A549 (cell line): ENCODE measurements around the gene UBE2B. TPM values are rescaled to one million over a fixed set of nuclear protein-coding genes. Genes with fewer than 3 reads are reported as not detected.
"Not testable (repeated sequence)": the region's sequence is repeated elsewhere in the genome, so short reads cannot be mapped to it uniquely, and the experiment has no call there.

Experiments
- ATAC-seq, 2 experiments: fragments of 200-7000 bp in 1 of 2; fragments of >200 bp in 1 of 2; cut with Nextera tagmentation in 1 of 2; cut with Tn5 transposase in 1 of 2; 3 replicates each; pipeline versions ENCODE4 v1.8.0 to v1.9.1; 2018 to 2020; ENCODE audit warnings: mild to moderate bottlenecking in 1 of 2, moderate library complexity in 1 of 2
- CTCF ChIA-PET: fragments of 300-600 bp; sonication (Branson Sonifier 250); formaldehyde crosslinking; extraction: SDS; loops from one replicate; lab custom pipeline; 2021; ENCODE audit warnings: antibody characterized with exemption, inconsistent platforms; lab: Yijun Ruan, JAX
- POLR2A ChIA-PET: fragments of 350-600 bp; formaldehyde crosslinking; extraction: SDS; loops from one replicate; lab custom pipeline; 2021; ENCODE audit warnings: antibody characterized with exemption, inconsistent platforms; lab: Yijun Ruan, JAX
- DNase-seq, 2 experiments: peaks; one replicate each; pipeline versions ENCODE4 v3.0.0 to v3.0.0-alpha.2; 2011 to 2016; ENCODE audit warnings: low read depth in 1 of 2, low spot score in 1 of 2
- FAIRE-seq: peaks from 2 replicates; lab custom pipeline; 2011; peaks lifted over from hg19 to GRCh38; lab: Jason Lieb, UNC
- H3K27ac ChIP-seq, 2 experiments: fragments of >200 bp; sonication (Bioruptor Twin); formaldehyde crosslinking; 3 replicates each; pipeline ENCODE4 v1.5.1; 2016 to 2017
- H3K4me1 ChIP-seq: fragments of >200 bp; sonication (Bioruptor Twin); formaldehyde crosslinking; 3 replicates; pipeline ENCODE4 v1.6.1; 2016
- H3K4me2 ChIP-seq: fragments of >200 bp; sonication (Bioruptor Twin); formaldehyde crosslinking; 3 replicates; pipeline ENCODE4 v1.6.1; 2016
- H3K4me3 ChIP-seq: fragments of >200 bp; sonication (Bioruptor Twin); formaldehyde crosslinking; 3 replicates; pipeline ENCODE4 v1.5.1; 2016
- H3K9me3 ChIP-seq: fragments of >200 bp; sonication (Bioruptor Twin); formaldehyde crosslinking; 3 replicates; pipeline ENCODE4 v1.6.1; 2016
- BCL3 ChIP-seq: fragments of >200 bp; sonication (Bioruptor Twin); formaldehyde crosslinking; IDR thresholded peaks from 3 replicates; pipeline ENCODE4 v1.6.1; 2016
- CBX2 ChIP-seq: fragments of 200-600 bp; sonication (generic); IDR thresholded peaks from 2 replicates; pipeline ENCODE4 v1.6.1; 2016; ENCODE audit warnings: low read depth, mild to moderate bottlenecking, borderline replicate concordance
- CHD4 ChIP-seq: fragments of 200-600 bp; sonication (generic); IDR thresholded peaks from 2 replicates; pipeline ENCODE4 v1.6.1; 2016; ENCODE audit warnings: antibody characterized with exemption, mild to moderate bottlenecking, borderline replicate concordance
- CTCF ChIP-seq: fragments of >200 bp; sonication (Bioruptor Twin); formaldehyde crosslinking; IDR thresholded peaks from 3 replicates; pipeline ENCODE4 v1.5.1; 2016
- ELK1 ChIP-seq: fragments of 150-350 bp; IDR thresholded peaks from 2 replicates; pipeline ENCODE4 v1.6.1; 2014; ENCODE audit warnings: low read depth, mild to moderate bottlenecking, low read length
- FOSL2 ChIP-seq, 2 experiments: fragments of 450-650 bp in 1 of 2; fragments of >200 bp in 1 of 2; sonication (Bioruptor Twin) in 1 of 2; formaldehyde crosslinking; IDR thresholded peaks; 2 replicates each; pipeline versions ENCODE4 v1.5.0 to v1.6.1; 2016 to 2020; ENCODE audit warnings: mild to moderate bottlenecking in 1 of 2, moderate library complexity in 1 of 2
- FOXS1 ChIP-seq: fragments of 250-450 bp; sonication (Bioruptor Pico); IDR thresholded peaks from 2 replicates; pipeline ENCODE4 v1.5.0; 2020; ENCODE audit warnings: mild to moderate bottlenecking, moderate library complexity
- HOXB13 ChIP-seq: fragments of 250-450 bp; sonication (Bioruptor Pico); IDR thresholded peaks from 2 replicates; pipeline ENCODE4 v1.5.0; 2020; ENCODE audit warnings: low read depth, mild to moderate bottlenecking, moderate library complexity
- JUNB ChIP-seq: fragments of >200 bp; sonication (Bioruptor Twin); formaldehyde crosslinking; IDR thresholded peaks from 2 replicates; pipeline ENCODE4 v1.6.1; 2016
- NPAS2 ChIP-seq: fragments of 250-450 bp; sonication (Bioruptor Pico); IDR thresholded peaks from 2 replicates; pipeline ENCODE4 v1.8.0; 2022; ENCODE audit warnings: mild to moderate bottlenecking, moderate library complexity, borderline replicate concordance
- RCOR1 ChIP-seq: fragments of 150-350 bp; IDR thresholded peaks from 2 replicates; pipeline ENCODE4 v1.6.1; 2014; ENCODE audit warnings: antibody characterized with exemption, low read length, low read depth
- RFX5 ChIP-seq: fragments of 450-650 bp; IDR thresholded peaks from 2 replicates; pipeline ENCODE4 v1.7.1; 2014; ENCODE audit warnings: antibody characterized with exemption, mild to moderate bottlenecking, moderate library complexity
- SMC3 ChIP-seq: fragments of >200 bp; sonication (Bioruptor Twin); formaldehyde crosslinking; IDR thresholded peaks from 3 replicates; pipeline ENCODE4 v1.6.1; 2018; ENCODE audit warnings: inconsistent platforms
- SREBF2 ChIP-seq: fragments of 450-650 bp; IDR thresholded peaks from 2 replicates; pipeline ENCODE4 v1.6.1; 2014; ENCODE audit warnings: mild to moderate bottlenecking, moderate library complexity
- ZC3H11A ChIP-seq: fragments of 450-650 bp; IDR thresholded peaks from 2 replicates; pipeline ENCODE4 v1.6.1; 2014; ENCODE audit warnings: antibody characterized with exemption, mild to moderate bottlenecking
- ZFP36 ChIP-seq: fragments of 450-650 bp; IDR thresholded peaks from 2 replicates; pipeline ENCODE4 v1.6.1; 2014; ENCODE audit warnings: borderline replicate concordance; ENCODE audit not compliant: partially characterized antibody
- ZSCAN20 ChIP-seq: fragments of 250-450 bp; sonication (Bioruptor Pico); IDR thresholded peaks from 2 replicates; pipeline ENCODE4 v1.8.0; 2022; ENCODE audit warnings: mild to moderate bottlenecking, moderate library complexity
- WGBS: methylation state at CpG from one replicate; pipeline ENCODE4 v1.1.6; 2017; ENCODE audit errors: missing lambda C conversion rate; 5-methylcytosine and 5-hydroxymethylcytosine counted together
- polyA plus RNA-seq, 4 experiments: library from polyadenylated mRNA; depleted of rRNA in 3 of 4; stranded (reverse); fragments of >200 nt; fragmentation: RNase III in 1 of 4; extraction: RNeasy Plus Mini Kit Qiagen cat#74134 plus additional on column Dnase treatment in 1 of 4; gene quantifications; 2 replicates in 3 of 4; 3 replicates in 1 of 4; pipeline ENCODE4 v1.2.3, GENCODE V29; 2011 to 2017

Gene UBE2B
- polyA plus RNA-seq, 2 of the 4 experiments (the other 2 are of a cell fraction) = 61.1 to 104 TPM

- TF ChIP-seq ZSCAN20 (no peak), ZFP36 (no peak), CBX2 (no peak), NPAS2 (CRISPR knock-in tag) (no peak), SMC3 (no peak), FOXS1 (CRISPR knock-in tag) (no peak)
- TF ChIP-seq, all 56 proteins: peak for 0
- Histone ChIP-seq H3K4me3 (no peak overlapping the region), H3K4me2 (no peak overlapping the region), H3K9me3 (peaks cover 46% of the 10 kb centered on the region), H3K27ac (no peak overlapping the region), H3K4me1 (no peaks in the 10 kb centered on the region)
- POLR2A ChIA-PET = interaction anchor here (0.7 kb wide), 1 partner anchor 54 kb away, joined by 3 read pairs; no protein-coding TSS in a partner anchor
- no peak for DNase-seq
- CTCF ChIA-PET = interaction anchor here (1.2 to 1.3 kb wide), 3 partner anchors 24 to 143 kb away, joined by 3 to 4 read pairs (median 3); partner anchors contain the start of gene CDKN2AIPNL
- ATAC-seq = no peak
- FAIRE-seq = no peak
Measured at GRCh38 chr5:134327327-134327726, 44.0 kb upstream of the UBE2B start.

GRCh38 chr5:134328619-134329018, 42.8 kb upstream of the UBE2B start:
- TF ChIP-seq FOXS1 (CRISPR knock-in tag) (no peak), CTCF (no peak), CHD4 (no peak)
- TF ChIP-seq, all 56 proteins: peak for 0
- DNase-seq = peak in 1 of 2 experiments; percentile 6
- H3K4me2 ChIP-seq = no peak overlapping the region
- no peak overlapping the region for H3K4me3 ChIP-seq
- no peaks in the 10 kb centered on the region for H3K4me1 ChIP-seq
- ATAC-seq = no peak
- CTCF ChIA-PET = no interaction called here
- 1% methylated on average over 2 of the region's 2 CpGs for WGBS
- H3K27ac ChIP-seq = no peak overlapping the region
- POLR2A ChIA-PET = no interaction called here
- H3K9me3 ChIP-seq = peaks cover 50% of the 10 kb centered on the region
- no peak for FAIRE-seq

GRCh38 chr5:134336833-134337232, 34.5 kb upstream of the UBE2B start:
- FAIRE-seq, H3K4me2 ChIP-seq, DNase-seq, H3K4me1 ChIP-seq, ATAC-seq, H3K4me3 ChIP-seq, H3K27ac ChIP-seq, POLR2A ChIA-PET: not testable (repeated sequence)
- 69% methylated on average over 4 of the region's 6 CpGs for WGBS
- H3K9me3 ChIP-seq = peaks cover 43% of the 10 kb centered on the region
- CTCF ChIA-PET = interaction anchor here (1.2 to 1.5 kb wide), 2 partner anchors 47 to 568 kb away, joined by 3 read pairs; partner anchors contain the start of gene PCBD2

GRCh38 chr5:134343500-134343899, 27.9 kb upstream of the UBE2B start:
- DNase-seq, FAIRE-seq, POLR2A ChIA-PET, H3K4me3 ChIP-seq, ATAC-seq, H3K27ac ChIP-seq, H3K9me3 ChIP-seq, H3K4me2 ChIP-seq, H3K4me1 ChIP-seq: not testable (repeated sequence)
- WGBS = 91% methylated on average over 3 of the region's 3 CpGs
- CTCF ChIA-PET = interaction anchor here (1.0 to 1.6 kb wide), 2 partner anchors 15 to 41 kb away, joined by 3 read pairs; no protein-coding TSS in a partner anchor

- H3K4me1 ChIP-seq, ATAC-seq, H3K27ac ChIP-seq, H3K4me2 ChIP-seq, POLR2A ChIA-PET, FAIRE-seq, H3K4me3 ChIP-seq, H3K9me3 ChIP-seq, DNase-seq, CTCF ChIA-PET: not testable (repeated sequence)
- WGBS = 97% methylated on average over 3 of the region's 3 CpGs
Measured at GRCh38 chr5:134345476-134345875, 25.9 kb upstream of the UBE2B start.

GRCh38 chr5:134345996-134346395, 25.4 kb upstream of the UBE2B start:
- ATAC-seq (no peak), FAIRE-seq (no peak), DNase-seq (no peak)
- TF ChIP-seq HOXB13 (CRISPR knock-in tag) (no peak), ZC3H11A (no peak), JUNB (no peak), BCL3 (no peak), RFX5 (no peak), FOSL2 (IDR thresholded peaks at IDR 0.05) (no peak), FOSL2 (CRISPR knock-in tag; IDR thresholded peaks at IDR 0.05) (no peak), RCOR1 (no peak), FOXS1 (CRISPR knock-in tag) (no peak), ZFP36 (no peak), ELK1 (no peak), SREBF2 (no peak)
- Histone ChIP-seq H3K4me2 (no peak overlapping the region), H3K9me3 (no peaks in the 10 kb centered on the region), H3K27ac (no peak overlapping the region), H3K4me3 (no peak overlapping the region), H3K4me1 (no peaks in the 10 kb centered on the region)
- POLR2A ChIA-PET = no interaction called here
- CTCF ChIA-PET = no interaction called here
- 90% methylated on average over 2 of the region's 2 CpGs for WGBS
